ENCODE data around the gene OR10W1.

Gene OR10W1

GRCh38 chr11:58285483-58286040 lies 17.5 kb upstream of the OR10W1 start:
- no peak for TF ChIP-seq CTCF (IDR thresholded peaks at IDR 0.05; ENCODE audit: borderline replicate concordance, control extremely low read depth, extremely low read depth, insufficient read depth, missing control alignments)
- no peak for DNase-seq (ENCODE audit: low spot score)
- in situ Hi-C loops (cut with MboI; ENCODE audit: low sequenced_read_pairs, unreplicated experiment) = no loop called here

- TF ChIP-seq CTCF (IDR thresholded peaks at IDR 0.05; ENCODE audit: borderline replicate concordance, control extremely low read depth, extremely low read depth, insufficient read depth, missing control alignments) = no peak
- in situ Hi-C loops (cut with MboI; ENCODE audit: low sequenced_read_pairs, unreplicated experiment) = no loop called here
- no peak for DNase-seq (ENCODE audit: low spot score)
These were observed 8.1 kb upstream of the OR10W1 start for GRCh38 chr11:58276151-58276550.

- in situ Hi-C loops (cut with MboI; ENCODE audit: low sequenced_read_pairs, unreplicated experiment) = no loop called here
- no peak for DNase-seq (ENCODE audit: low spot score)
- no peak for TF ChIP-seq CTCF (IDR thresholded peaks at IDR 0.05; ENCODE audit: borderline replicate concordance, control extremely low read depth, extremely low read depth, insufficient read depth, missing control alignments)
These were observed 6.9 kb upstream of the OR10W1 start for GRCh38 chr11:58275002-58275401.

GRCh38 chr11:58259983-58260382 lies 8.1 kb downstream of the OR10W1 start:
- in situ Hi-C loops (cut with MboI; ENCODE audit: low sequenced_read_pairs, unreplicated experiment) = no loop called here
- DNase-seq (ENCODE audit: low spot score) = no peak
- no peak for TF ChIP-seq CTCF (IDR thresholded peaks at IDR 0.05; ENCODE audit: borderline replicate concordance, control extremely low read depth, extremely low read depth, insufficient read depth, missing control alignments)

GRCh38 chr11:58254936-58255335 lies 13.1 kb downstream of the OR10W1 start:
- in situ Hi-C loops (cut with MboI; ENCODE audit: low sequenced_read_pairs, unreplicated experiment) = no loop called here

GRCh38 chr11:58243954-58244353 lies 24.1 kb downstream of the OR10W1 start:
- in situ Hi-C loops (cut with MboI; ENCODE audit: low sequenced_read_pairs, unreplicated experiment) = no loop called here
- DNase-seq (ENCODE audit: low spot score) = no peak
- no peak for TF ChIP-seq CTCF (IDR thresholded peaks at IDR 0.05; ENCODE audit: borderline replicate concordance, control extremely low read depth, extremely low read depth, insufficient read depth, missing control alignments)

More at GRCh38 chr11:58254936-58255335, 13.1 kb downstream of the OR10W1 start:
- no peak for TF ChIP-seq CTCF (IDR thresholded peaks at IDR 0.05; ENCODE audit: borderline replicate concordance, control extremely low read depth, extremely low read depth, insufficient read depth, missing control alignments)
- DNase-seq (ENCODE audit: low spot score) = no peak

Measured in GM13976 (cell line).